H1 (cell line): ENCODE measurements around the gene CLDN9. TPM values are rescaled to one million over a fixed set of nuclear protein-coding genes. Genes with fewer than 3 reads are reported as not detected.

ENCODE experiments used
- CTCF ChIA-PET: fragments of 300-600 bp; sonication (Branson Sonifier 250); formaldehyde crosslinking; loops from one replicate; lab custom pipeline; 2021; ENCODE audit not compliant: partially characterized antibody; lab: Charles Lee
- POLR2A ChIA-PET: fragments of 300-600 bp; sonication (Branson Sonifier 250); formaldehyde crosslinking; loops from one replicate; lab custom pipeline; 2021; ENCODE audit warnings: inconsistent platforms; ENCODE audit not compliant: partially characterized antibody; lab: Charles Lee
- DNase-seq, 2 experiments: peaks; one replicate each; pipeline versions ENCODE4 v3.0.0 to v3.0.0-alpha.2; 2010 to 2022; ENCODE audit warnings: low spot score in 2 of 2, low read depth in 1 of 2, mixed read lengths in 1 of 2
- FAIRE-seq: peaks from 2 replicates; lab custom pipeline; 2011; peaks lifted over from hg19 to GRCh38; lab: Jason Lieb, UNC
- H2AFZ ChIP-seq: 2 replicates; pipeline ENCODE4 v1.8.1; 2012; ENCODE audit warnings: low read length, inconsistent platforms
- H2AK5ac ChIP-seq: 2 replicates; pipeline ENCODE4 v1.6.1; 2013; ENCODE audit warnings: low read depth, low read length
- H2BK120ac ChIP-seq: replicated peaks from 2 replicates; pipeline ENCODE3; 2013; ENCODE audit warnings: low read depth, low read length, inconsistent platforms
- H2BK12ac ChIP-seq: 2 replicates; pipeline ENCODE4 v1.6.1; 2013; ENCODE audit warnings: low read depth, low read length
- H2BK15ac ChIP-seq: 2 replicates; pipeline ENCODE4 v1.6.1; 2013; ENCODE audit warnings: low read length
- H2BK20ac ChIP-seq: 2 replicates; pipeline ENCODE4 v1.6.1; 2013; ENCODE audit warnings: low read length
- H2BK5ac ChIP-seq: 2 replicates; pipeline ENCODE4 v1.6.1; 2013; ENCODE audit warnings: low read depth, low read length
- H3K14ac ChIP-seq: 2 replicates; pipeline ENCODE4 v1.6.1; 2013; ENCODE audit warnings: inconsistent platforms; ENCODE audit not compliant: insufficient read length
- H3K18ac ChIP-seq: 2 replicates; pipeline ENCODE4 v1.6.1; 2013; ENCODE audit warnings: low read length; ENCODE audit errors: extremely low read depth
- H3K23ac ChIP-seq: 2 replicates; pipeline ENCODE4 v1.6.1; 2013; ENCODE audit warnings: inconsistent platforms; ENCODE audit not compliant: insufficient read length
- H3K23me2 ChIP-seq: 2 replicates; pipeline ENCODE4 v1.6.1; 2013; ENCODE audit warnings: low read depth, low read length
- H3K27ac ChIP-seq: 2 replicates; pipeline ENCODE4 v1.6.1; 2011; ENCODE audit warnings: low read depth, low read length, inconsistent platforms
- H3K27me3 ChIP-seq, 4 experiments: replicated peaks in 1 of 4; 1 replicate in 1 of 4; 2 replicates in 3 of 4; pipeline versions ENCODE4 v1.6.1 to v1.8.1; 2011 to 2013; ENCODE audit warnings: low read length in 3 of 4, mild to moderate bottlenecking in 3 of 4, inconsistent platforms in 2 of 4, mixed read lengths in 2 of 4, moderate library complexity in 1 of 4; ENCODE audit not compliant: control insufficient read depth in 3 of 4, insufficient read depth in 3 of 4; ENCODE audit errors: extremely low read depth in 1 of 4
- H3K36me3 ChIP-seq, 4 experiments: 2 replicates each; pipeline versions ENCODE4 v1.6.1 to v1.8.1; 2011 to 2013; ENCODE audit warnings: mild to moderate bottlenecking in 4 of 4, low read length in 3 of 4, moderate library complexity in 2 of 4, control low read depth in 1 of 4, inconsistent platforms in 1 of 4; ENCODE audit not compliant: insufficient read depth in 4 of 4, control insufficient read depth in 2 of 4
- H3K4ac ChIP-seq: replicated peaks from 2 replicates; pipeline ENCODE3; 2013; ENCODE audit warnings: low read length, low read depth, mixed read lengths, inconsistent platforms; ENCODE audit not compliant: insufficient read length
- H3K4me1 ChIP-seq, 4 experiments: replicated peaks in 1 of 4; 1 replicate in 1 of 4; 2 replicates in 3 of 4; pipeline versions ENCODE4 v1.6.1 to v1.8.1; 2011 to 2013; ENCODE audit warnings: low read length in 3 of 4, inconsistent platforms in 2 of 4, mixed read lengths in 1 of 4; ENCODE audit not compliant: insufficient read depth in 4 of 4, control insufficient read depth in 3 of 4
- H3K4me2 ChIP-seq, 2 experiments: 2 replicates each; pipeline versions ENCODE4 v1.6.1 to v1.8.1; 2011 to 2013; ENCODE audit warnings: low read depth in 2 of 2, low read length in 2 of 2, control low read depth in 1 of 2, inconsistent platforms in 1 of 2, mild to moderate bottlenecking in 1 of 2; ENCODE audit not compliant: insufficient read depth in 1 of 2
- H3K4me3 ChIP-seq, 4 experiments: fragments of 200-600, 300-600 bp in 1 of 4; sonication (generic), shearing (Covaris generic), sonication (Bioruptor Twin) in 1 of 4; 2 replicates each; pipeline versions ENCODE4 v1.5.1 to v1.8.1; 2011 to 2016; ENCODE audit warnings: low read length in 4 of 4, low read depth in 3 of 4, control low read depth in 2 of 4, inconsistent platforms in 2 of 4, mild to moderate bottlenecking in 2 of 4, mixed read lengths in 1 of 4, moderate library complexity in 1 of 4; ENCODE audit not compliant: insufficient read depth in 2 of 4; ENCODE audit errors: extremely low read depth in 1 of 4
- H3K56ac ChIP-seq: replicated peaks from 2 replicates; pipeline ENCODE3; 2013; ENCODE audit warnings: low read depth, mild to moderate bottlenecking, mixed read lengths, low read length, inconsistent platforms; ENCODE audit not compliant: insufficient read length
- H3K79me1 ChIP-seq: 2 replicates; pipeline ENCODE4 v1.6.1; 2013; ENCODE audit warnings: low read depth, low read length, control low read depth
- H3K79me2 ChIP-seq, 2 experiments: 2 replicates each; pipeline versions ENCODE4 v1.6.1 to v1.8.1; 2012 to 2013; ENCODE audit warnings: low read length in 2 of 2, mild to moderate bottlenecking in 2 of 2, inconsistent platforms in 1 of 2; ENCODE audit not compliant: insufficient read depth in 2 of 2, control insufficient read depth in 1 of 2
- H3K9ac ChIP-seq, 4 experiments: replicated peaks in 1 of 4; 1 replicate in 1 of 4; 2 replicates in 3 of 4; pipeline versions ENCODE4 v1.6.1 to v1.8.1; 2011 to 2013; ENCODE audit warnings: low read depth in 3 of 4, low read length in 3 of 4, control low read depth in 2 of 4, mild to moderate bottlenecking in 2 of 4, moderate library complexity in 2 of 4, inconsistent platforms in 1 of 4; ENCODE audit errors: extremely low read depth in 1 of 4
- H3K9me3 ChIP-seq, 2 experiments: 2 replicates each; pipeline versions ENCODE4 v1.6.1 to v1.8.1; 2012 to 2013; ENCODE audit warnings: mild to moderate bottlenecking in 2 of 2, moderate library complexity in 2 of 2, control low read depth in 1 of 2, inconsistent platforms in 1 of 2, low read depth in 1 of 2, low read length in 1 of 2, mixed read lengths in 1 of 2; ENCODE audit not compliant: insufficient read depth in 2 of 2
- H4K20me1 ChIP-seq, 2 experiments: replicated peaks in 1 of 2; 2 replicates each; pipeline versions ENCODE3 to v1.8.1; 2011 to 2013; ENCODE audit warnings: inconsistent platforms in 2 of 2, low read length in 2 of 2, mild to moderate bottlenecking in 1 of 2; ENCODE audit not compliant: insufficient read depth in 2 of 2, control insufficient read depth in 1 of 2
- H4K5ac ChIP-seq: 2 replicates; pipeline ENCODE4 v1.6.1; 2013; ENCODE audit warnings: low read length, low read depth, mixed read lengths, inconsistent platforms; ENCODE audit not compliant: insufficient read length
- H4K8ac ChIP-seq: 2 replicates; pipeline ENCODE4 v1.8.0; 2013; ENCODE audit warnings: mild to moderate bottlenecking, moderate library complexity, low read length, inconsistent platforms; ENCODE audit not compliant: insufficient read depth; ENCODE audit errors: extremely low read depth
- H4K91ac ChIP-seq: replicated peaks from 2 replicates; pipeline ENCODE3; 2013; ENCODE audit warnings: low read length, mixed read lengths, inconsistent platforms; ENCODE audit not compliant: insufficient read length
- NANOG ChIP-seq: IDR thresholded peaks from 2 replicates; pipeline ENCODE4 v1.6.1; 2011; ENCODE audit warnings: low read length, low read depth, mild to moderate bottlenecking, inconsistent platforms; ENCODE audit not compliant: insufficient read depth, poor library complexity, severe bottlenecking
- RAD21 ChIP-seq, 2 experiments: IDR thresholded peaks in 1 of 2; conservative IDR thresholded peaks in 1 of 2; 2 replicates each; pipeline ENCODE4 v1.6.1; 2011; ENCODE audit warnings: low read depth in 2 of 2, low read length in 2 of 2, improper control_type of control experiment in 1 of 2, inconsistent platforms in 1 of 2, mild to moderate bottlenecking in 1 of 2, moderate library complexity in 1 of 2
- SIN3A ChIP-seq, 2 experiments: IDR thresholded peaks in 1 of 2; conservative IDR thresholded peaks in 1 of 2; 2 replicates each; pipeline ENCODE4 v1.6.1; 2011 to 2012; ENCODE audit warnings: low read length in 2 of 2, improper control_type of control experiment in 1 of 2, low read depth in 1 of 2, mild to moderate bottlenecking in 1 of 2
- SRF ChIP-seq: IDR thresholded peaks from 2 replicates; pipeline ENCODE4 v1.6.1; 2011; ENCODE audit warnings: mild to moderate bottlenecking, low read depth, low read length, moderate library complexity
- WGBS, 2 experiments: shearing (Covaris generic) in 1 of 2; methylation state at CpG; one replicate each; pipeline versions ENCODE4 v1.1.6 to v1.1.7; 2013 to 2015; ENCODE audit warnings: low lambda C conversion rate in 2 of 2, mixed read lengths in 2 of 2, inconsistent platforms in 1 of 2, low coverage in 1 of 2, missing lambda C conversion rate in 1 of 2; ENCODE audit not compliant: insufficient replicate concordance in 2 of 2, insufficient coverage in 1 of 2, insufficient read length in 1 of 2; ENCODE audit errors: extremely low coverage in 1 of 2, missing lambda C conversion rate in 1 of 2; 5-methylcytosine and 5-hydroxymethylcytosine counted together
- polyA plus RNA-seq, 7 experiments: library from polyadenylated mRNA; depleted of rRNA in 3 of 7; stranded (reverse) in 5 of 7; unstranded in 2 of 7; fragments of >200 nt in 5 of 7; fragments of 200-250 nt in 2 of 7; gene quantifications; 1 replicate in 5 of 7; 2 replicates in 1 of 7; 4 replicates in 1 of 7; pipeline versions ENCODE4 v1.2.1 to v1.2.3, GENCODE V29; 2011 to 2013; ENCODE audit warnings: missing spikeins in 2 of 7, mixed read lengths in 2 of 7
- total RNA-seq: library from RNA; stranded (reverse); fragmentation: NEBNext Ultra II Directional; extraction: Animal tissue kit (Norgen Biotek cat#: 25700); gene quantifications from 2 replicates; pipeline ENCODE4 v1.2.1, GENCODE V29; 2021

CLDN9 gene
- total and polyA plus RNA-seq, 2 of the 8 experiments (the other 6 are each of a cell fraction or from before 2014, with no cell fraction given), result 0.60 to 0.89 TPM

- peaks cover 17 to 25% of the 10 kb centered on the region in 2 experiments for H4K20me1 ChIP-seq
- H2BK5ac ChIP-seq, result peak overlapping the region; percentile 41; the same call in 1 of the 2 replicates
- ChIA-PET POLR2A (interaction anchor here (0.7 to 35.7 kb wide), 16 partner anchors 3 to 1242 kb away, joined by 3 to 1808 read pairs (median 12); partner anchors contain the start of genes BICDL2, CLDN6, CLDN9 and HCFC1R1), CTCF (interaction anchor here (0.7 to 23.8 kb wide), 13 partner anchors 12 to 108 kb away, joined by 3 to 639 read pairs (median 6); partner anchors contain the start of genes CLDN9, KREMEN2 and PAQR4)
- H3K36me3 ChIP-seq, result peaks cover 6 to 19% (median 12%) of the 10 kb centered on the region in 4 experiments; a peak in 7 of 8 replicates
- H3K27me3 ChIP-seq, result no peaks in the 10 kb centered on the region
- H3K23me2 ChIP-seq, result peaks cover 28% of the 10 kb centered on the region
- H3K9me3 ChIP-seq, result no peaks in the 10 kb centered on the region
- no peak overlapping the region for H3K9ac ChIP-seq
- no peak for FAIRE-seq
- H4K5ac ChIP-seq, result no peak overlapping the region
- H3K18ac ChIP-seq, result no peak overlapping the region
- H2AFZ ChIP-seq, result no peak overlapping the region
- H2BK15ac ChIP-seq, result no peak overlapping the region
- no peak overlapping the region for H2BK20ac ChIP-seq
- H3K27ac ChIP-seq, result no peak overlapping the region
- DNase-seq, result no peak
- peak overlapping the region; percentile 68 to 83 for H3K4me2 ChIP-seq
- peak overlapping the region; percentile 73 for H4K8ac ChIP-seq
- H3K23ac ChIP-seq, result no peak overlapping the region
- H2AK5ac ChIP-seq, result peak overlapping the region; percentile 88; the same call in 1 of the 2 replicates
- H2BK12ac ChIP-seq, result peak overlapping the region; percentile 30
- no peak overlapping the region for H4K91ac ChIP-seq
- H3K79me2 ChIP-seq, result peaks cover 11 to 31% of the 10 kb centered on the region in 2 experiments
- H3K4ac ChIP-seq, result no peak overlapping the region
- 51% methylated on average over 38 of the region's 40 CpGs; no CpG with 5 or more reads in 1 of the 2 experiments for WGBS, 2 experiments
- no peak overlapping the region for H3K14ac ChIP-seq
- H3K4me1 ChIP-seq, result peaks cover 5 to 32% (median 25%) of the 10 kb centered on the region in 4 experiments
- peaks cover 8% of the 10 kb centered on the region; the same call in 1 of the 2 replicates for H3K79me1 ChIP-seq
- H3K56ac ChIP-seq, result no peak overlapping the region
- no peak overlapping the region for H2BK120ac ChIP-seq
- peak overlapping the region in 3 of 4 experiments; percentile 40 to 97 (median 74); a peak in 7 of 8 replicates for H3K4me3 ChIP-seq
- TF ChIP-seq SIN3A (conservative IDR thresholded peaks at IDR 0.05 in 1 of 2, IDR thresholded peaks at IDR 0.05 in 1 of 2; ENCODE audit: low read depth in 1 of 2, low read length in 2 of 2), result 0 out of 4 replicates have a peak, but pooled peaks of 1 of the 2 experiments have one; percentile 3
- no peak for TF ChIP-seq SRF
- no peak for TF ChIP-seq NANOG
- no peak for TF ChIP-seq RAD21 (IDR thresholded peaks at IDR 0.05 in 1 of 2, conservative IDR thresholded peaks at IDR 0.05 in 1 of 2; ENCODE audit: low read depth in 2 of 2, low read length in 2 of 2)
These were observed 7.0 kb downstream of the CLDN9 start for GRCh38 chr16:3019594-3020246.
